Loucy (cell line): ENCODE measurements around the gene FLNA.

ENCODE experiments used
- H2AFZ ChIP-seq: fragments of 200-600 bp; sonication (generic); 2 replicates; pipeline ENCODE4 v1.6.0; 2016; ENCODE audit warnings: antibody characterized with exemption, mild to moderate bottlenecking, low read length, moderate library complexity
- H3F3A ChIP-seq: fragments of 200-600 bp; 2 replicates; pipeline ENCODE4 v1.6.0; 2016; ENCODE audit warnings: antibody characterized with exemption, low read depth, mild to moderate bottlenecking
- H3K27me3 ChIP-seq: fragments of 200-600 bp; sonication (generic); 2 replicates; pipeline ENCODE4 v1.6.1; 2014; ENCODE audit warnings: low read length, mild to moderate bottlenecking; ENCODE audit not compliant: insufficient read depth, poor library complexity, severe bottlenecking
- H3K36me3 ChIP-seq: fragments of 200-600 bp; sonication (generic); 2 replicates; pipeline ENCODE4 v1.6.1; 2016; ENCODE audit warnings: low read length; ENCODE audit not compliant: insufficient read depth
- H3K4me1 ChIP-seq: fragments of 200-600 bp; sonication (generic); 2 replicates; pipeline ENCODE4 v1.5.1; 2014; ENCODE audit warnings: low read length, mild to moderate bottlenecking; ENCODE audit not compliant: insufficient read depth, poor library complexity, severe bottlenecking
- H3K4me2 ChIP-seq: fragments of 200-600 bp; sonication (generic); 2 replicates; pipeline ENCODE4 v1.6.0; 2014; ENCODE audit warnings: antibody characterized with exemption, low read length, low read depth, mild to moderate bottlenecking; ENCODE audit not compliant: poor library complexity, severe bottlenecking
- H3K4me3 ChIP-seq: fragments of 200-600 bp; sonication (generic); 2 replicates; pipeline ENCODE4 v1.5.1; 2014; ENCODE audit warnings: low read length, mild to moderate bottlenecking, mixed read lengths; ENCODE audit not compliant: poor library complexity, severe bottlenecking
- H3K79me2 ChIP-seq: fragments of 200-600 bp; sonication (generic); 2 replicates; pipeline ENCODE4 v1.6.1; 2014; ENCODE audit warnings: low read length; ENCODE audit not compliant: insufficient read depth
- H3K9ac ChIP-seq: fragments of 200-600 bp; sonication (generic); 2 replicates; pipeline ENCODE4 v1.6.0; 2014; ENCODE audit warnings: mild to moderate bottlenecking, low read depth, low read length, moderate library complexity; ENCODE audit not compliant: poor library complexity, severe bottlenecking
- H3K9me2 ChIP-seq: fragments of 200-600 bp; sonication (generic); replicated peaks from 2 replicates; pipeline ENCODE4 v1.6.1; 2016; ENCODE audit warnings: low read depth, low read length, mixed read lengths
- H3K9me3 ChIP-seq: fragments of 200-600 bp; sonication (generic); 2 replicates; pipeline ENCODE4 v1.6.1; 2014; ENCODE audit warnings: mild to moderate bottlenecking, antibody characterized with exemption, low read length, low read depth; ENCODE audit not compliant: insufficient read depth
- H4K20me1 ChIP-seq: fragments of 200-600 bp; sonication (generic); 2 replicates; pipeline ENCODE4 v1.6.0; 2014; ENCODE audit warnings: antibody characterized with exemption, low read length, mild to moderate bottlenecking; ENCODE audit not compliant: insufficient read depth, poor library complexity, severe bottlenecking
- EZH2phosphoT487 ChIP-seq: fragments of 200-600 bp; IDR thresholded peaks from 2 replicates; pipeline ENCODE4 v1.6.1; 2018; ENCODE audit warnings: antibody characterized with exemption, mild to moderate bottlenecking, moderate library complexity, borderline replicate concordance
- TF ChIP-seq, protein P1 (sequence below): fragments of 200-600 bp; sonication (generic); conservative IDR thresholded peaks from 2 replicates; pipeline ENCODE4 v1.5.1; 2014; ENCODE audit warnings: mild to moderate bottlenecking, antibody characterized with exemption, low read length

Gene FLNA

DNA sequence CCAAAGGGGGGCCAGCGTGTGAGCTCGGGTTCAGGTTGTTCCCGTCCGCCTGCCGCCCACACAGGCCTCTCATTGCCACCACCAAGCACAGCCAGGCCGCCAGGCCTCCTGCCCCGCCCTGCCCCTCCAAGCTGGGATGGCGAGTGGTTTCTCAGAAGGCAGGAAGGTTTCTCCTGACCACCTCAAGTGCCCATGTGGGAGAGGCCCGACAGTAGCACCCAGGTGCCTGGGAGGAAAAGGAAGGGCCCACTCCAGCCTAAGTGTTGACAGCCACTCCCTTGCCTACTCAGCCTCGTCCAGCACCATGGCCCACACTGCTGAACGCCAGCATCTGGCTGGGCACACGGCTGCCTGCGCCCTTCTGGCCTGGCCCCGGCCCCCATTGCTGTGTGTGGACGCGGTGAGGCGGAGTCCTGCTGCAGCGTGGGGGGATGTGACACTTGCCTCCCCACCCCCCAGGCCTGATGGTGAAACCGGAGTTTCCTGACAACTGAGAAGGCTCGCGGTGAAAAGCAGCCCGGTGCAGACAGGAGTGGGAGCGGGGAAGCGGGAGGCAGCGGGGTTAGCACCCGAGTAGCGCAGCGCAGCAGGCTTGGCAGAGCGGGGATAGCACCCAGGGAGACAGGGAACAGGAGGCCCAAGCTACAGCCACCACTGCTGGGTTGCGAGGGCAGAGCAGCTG, 19.2 kb downstream of the FLNA start:
- no peaks in the 10 kb centered on the region for H3K4me1 ChIP-seq
- H3K9me2 ChIP-seq: no peaks in the 10 kb centered on the region
- no peaks in the 10 kb centered on the region for H3K27me3 ChIP-seq
- H3K4me3 ChIP-seq: no peak overlapping the region
- TF ChIP-seq EZH2phosphoT487: no peak
- TF ChIP-seq, protein P1, sequence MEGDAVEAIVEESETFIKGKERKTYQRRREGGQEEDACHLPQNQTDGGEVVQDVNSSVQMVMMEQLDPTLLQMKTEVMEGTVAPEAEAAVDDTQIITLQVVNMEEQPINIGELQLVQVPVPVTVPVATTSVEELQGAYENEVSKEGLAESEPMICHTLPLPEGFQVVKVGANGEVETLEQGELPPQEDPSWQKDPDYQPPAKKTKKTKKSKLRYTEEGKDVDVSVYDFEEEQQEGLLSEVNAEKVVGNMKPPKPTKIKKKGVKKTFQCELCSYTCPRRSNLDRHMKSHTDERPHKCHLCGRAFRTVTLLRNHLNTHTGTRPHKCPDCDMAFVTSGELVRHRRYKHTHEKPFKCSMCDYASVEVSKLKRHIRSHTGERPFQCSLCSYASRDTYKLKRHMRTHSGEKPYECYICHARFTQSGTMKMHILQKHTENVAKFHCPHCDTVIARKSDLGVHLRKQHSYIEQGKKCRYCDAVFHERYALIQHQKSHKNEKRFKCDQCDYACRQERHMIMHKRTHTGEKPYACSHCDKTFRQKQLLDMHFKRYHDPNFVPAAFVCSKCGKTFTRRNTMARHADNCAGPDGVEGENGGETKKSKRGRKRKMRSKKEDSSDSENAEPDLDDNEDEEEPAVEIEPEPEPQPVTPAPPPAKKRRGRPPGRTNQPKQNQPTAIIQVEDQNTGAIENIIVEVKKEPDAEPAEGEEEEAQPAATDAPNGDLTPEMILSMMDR: no peak
- no peaks in the 10 kb centered on the region for H3K9me3 ChIP-seq
- no peak overlapping the region for H3K4me2 ChIP-seq
- H2AFZ ChIP-seq: no peak overlapping the region
- no peak overlapping the region for H3K9ac ChIP-seq
- peaks cover 8% of the 10 kb centered on the region; the same call in 1 of the 2 replicates for H3K79me2 ChIP-seq
- peaks cover 88% of the 10 kb centered on the region; the same call in 1 of the 2 replicates for H3K36me3 ChIP-seq
- peaks cover 10% of the 10 kb centered on the region for H4K20me1 ChIP-seq
- H3F3A ChIP-seq: no peaks in the 10 kb centered on the region

DNA sequence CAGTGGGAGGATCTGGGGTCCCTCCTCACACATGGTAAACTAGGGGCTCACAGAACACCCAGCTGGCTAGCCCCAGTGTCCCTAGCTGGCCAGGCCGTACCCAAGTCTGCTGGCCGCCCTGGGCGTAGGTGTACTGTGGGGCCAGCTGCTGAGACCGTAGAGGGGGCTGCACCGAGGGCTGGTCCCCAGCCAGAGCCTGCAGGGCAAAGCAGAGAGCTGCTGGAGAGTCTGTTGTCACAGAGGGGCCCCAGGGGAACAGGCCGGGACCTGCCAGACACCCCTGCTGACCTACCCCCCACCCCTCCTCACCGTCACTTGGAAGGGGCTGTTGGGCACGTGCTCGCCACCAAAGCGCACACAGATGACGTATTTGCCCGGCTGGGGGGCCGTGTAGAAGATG, 19.9 kb downstream of the FLNA start:
- no peak overlapping the region for H3K4me3 ChIP-seq
- TF ChIP-seq EZH2phosphoT487: no peak
- TF ChIP-seq, protein P1: no peak
- H3K36me3 ChIP-seq: peaks cover 88% of the 10 kb centered on the region; the same call in 1 of the 2 replicates
- H3K9me3 ChIP-seq: no peaks in the 10 kb centered on the region
- no peaks in the 10 kb centered on the region for H3K4me1 ChIP-seq
- no peaks in the 10 kb centered on the region for H3K27me3 ChIP-seq
- H3K4me2 ChIP-seq: no peak overlapping the region
- no peaks in the 10 kb centered on the region for H3K9me2 ChIP-seq
- H3F3A ChIP-seq: no peaks in the 10 kb centered on the region
- H3K79me2 ChIP-seq: peaks cover 8% of the 10 kb centered on the region; the same call in 1 of the 2 replicates
- no peak overlapping the region for H3K9ac ChIP-seq
- H4K20me1 ChIP-seq: peaks cover 5% of the 10 kb centered on the region
- no peak overlapping the region for H2AFZ ChIP-seq

DNA sequence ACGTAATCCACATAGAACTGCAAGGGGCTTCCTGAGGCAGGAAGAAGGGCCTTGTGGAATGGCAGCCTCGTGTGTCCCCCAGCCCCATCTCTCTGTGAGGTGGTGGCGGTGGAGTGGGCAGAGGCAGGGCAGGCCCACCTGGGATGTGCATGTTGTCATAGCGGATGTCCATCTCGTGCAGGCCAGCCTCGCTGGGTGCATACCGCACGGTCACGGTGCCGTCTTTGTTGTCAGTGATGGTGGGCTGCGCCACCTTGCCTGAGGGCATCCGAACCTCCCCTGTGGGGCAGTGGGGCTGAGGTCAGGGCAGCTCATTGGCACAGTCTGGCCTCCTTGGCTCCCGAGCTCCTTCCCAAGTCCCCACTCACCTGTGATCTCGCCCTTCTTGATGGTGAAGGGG, 20.4 kb downstream of the FLNA start:
- peaks cover 88% of the 10 kb centered on the region; the same call in 1 of the 2 replicates for H3K36me3 ChIP-seq
- no peaks in the 10 kb centered on the region for H3K4me1 ChIP-seq
- peaks cover 6% of the 10 kb centered on the region; the same call in 1 of the 2 replicates for H3K79me2 ChIP-seq
- H4K20me1 ChIP-seq: peaks cover 4% of the 10 kb centered on the region
- H3K9ac ChIP-seq: no peak overlapping the region
- H3K9me2 ChIP-seq: no peaks in the 10 kb centered on the region
- no peak overlapping the region for H3K4me2 ChIP-seq
- no peak overlapping the region for H3K4me3 ChIP-seq
- no peaks in the 10 kb centered on the region for H3F3A ChIP-seq
- H2AFZ ChIP-seq: no peak overlapping the region
- no peaks in the 10 kb centered on the region for H3K9me3 ChIP-seq
- TF ChIP-seq, protein P1: no peak
- no peak for TF ChIP-seq EZH2phosphoT487
- H3K27me3 ChIP-seq: no peaks in the 10 kb centered on the region
